HFFc6 (cell line): Measurements from ENCODE around the gene SLC38A9. TPM values are rescaled to one million over a fixed set of nuclear protein-coding genes. Genes with fewer than 3 reads are reported as not detected.
A peak's percentile ranks its signal among the peaks of the same experiment; 100 is the strongest.

Experiments used
- DNase-seq: peaks from one replicate; pipeline ENCODE4 v3.0.0-alpha.2; 2018
- H3K27ac Mint-ChIP-seq: 2 replicates; pipeline ENCODE4 v1.8.0; 2020; ENCODE audit warnings: mild to moderate bottlenecking, mixed read lengths
- H3K27me3 Mint-ChIP-seq: 2 replicates; pipeline ENCODE4 v1.8.0; 2021; ENCODE audit warnings: mild to moderate bottlenecking, moderate library complexity, mixed read lengths; ENCODE audit not compliant: insufficient read depth
- H3K36me3 Mint-ChIP-seq: 2 replicates; pipeline ENCODE4 v1.8.0; 2021; ENCODE audit warnings: low read depth, mixed read lengths
- H3K4me1 Mint-ChIP-seq: 2 replicates; pipeline ENCODE4 v1.8.0; 2020; ENCODE audit warnings: low read depth, mixed read lengths
- H3K4me3 Mint-ChIP-seq: 2 replicates; pipeline ENCODE4 v1.8.0; 2020; ENCODE audit warnings: mild to moderate bottlenecking, moderate library complexity, mixed read lengths
- H3K9me3 Mint-ChIP-seq: 2 replicates; pipeline ENCODE4 v1.8.0; 2020; ENCODE audit warnings: mild to moderate bottlenecking, mixed read lengths
- CTCF ChIP-seq: fragments of 200-600 bp; sonication (generic); IDR thresholded peaks from 2 replicates; pipeline ENCODE4 v1.5.0; 2021; ENCODE audit warnings: antibody characterized with exemption, mild to moderate bottlenecking
- total RNA-seq, 6 experiments: library from RNA; stranded (reverse); fragmentation: NEBNext Ultra II Directional; extraction: Animal tissue kit (Norgen Biotek cat#: 25700); gene quantifications; 2 replicates in 1 of 6; 3 replicates in 5 of 6; pipeline ENCODE4 v1.2.3, GENCODE V29; 2021

SLC38A9 gene
- total RNA-seq, 6 experiments from 2014 or later, result 12.2 to 16.5 (median 13.2) TPM

- no peak for DNase-seq
- H3K4me1 Mint-ChIP-seq, result peaks cover 87% of the 10 kb centered on the region
- no peak for TF ChIP-seq CTCF
- H3K27me3 Mint-ChIP-seq, result no peaks in the 10 kb centered on the region
- peak overlapping the region; percentile 75 for H3K4me3 Mint-ChIP-seq
- H3K36me3 Mint-ChIP-seq, result no peaks in the 10 kb centered on the region
- H3K27ac Mint-ChIP-seq, result peak overlapping the region; percentile 98
- H3K9me3 Mint-ChIP-seq, result no peaks in the 10 kb centered on the region
Observed at GRCh38 chr5:55601628-55602027, 110.5 kb downstream of the SLC38A9 start.

GRCh38 chr5:55601204-55601618 lies 110.9 kb downstream of the SLC38A9 start:
- Mint-ChIP-seq H3K9me3 (no peaks in the 10 kb centered on the region), H3K4me1 (peaks cover 83% of the 10 kb centered on the region), H3K27ac (peak overlapping the region; percentile 98), H3K27me3 (no peaks in the 10 kb centered on the region), H3K36me3 (no peaks in the 10 kb centered on the region), H3K4me3 (peak overlapping the region; percentile 75)
- no peak for TF ChIP-seq CTCF
- peak; percentile 93 for DNase-seq

- Mint-ChIP-seq H3K4me3 (peak overlapping the region; percentile 75), H3K27me3 (no peaks in the 10 kb centered on the region), H3K9me3 (no peaks in the 10 kb centered on the region), H3K4me1 (peaks cover 81% of the 10 kb centered on the region), H3K36me3 (no peaks in the 10 kb centered on the region), H3K27ac (peak overlapping the region; percentile 98)
- peak; percentile 82 for DNase-seq
- no peak for TF ChIP-seq CTCF
Observed at GRCh38 chr5:55600497-55601203, 111.5 kb downstream of the SLC38A9 start.

GRCh38 chr5:55600086-55600485 lies 112.0 kb downstream of the SLC38A9 start:
- no peak for TF ChIP-seq CTCF
- Mint-ChIP-seq H3K27me3 (no peaks in the 10 kb centered on the region), H3K36me3 (no peaks in the 10 kb centered on the region), H3K4me1 (peaks cover 80% of the 10 kb centered on the region), H3K27ac (peak overlapping the region; percentile 98), H3K4me3 (peak overlapping the region; percentile 75), H3K9me3 (no peaks in the 10 kb centered on the region)
- DNase-seq, result no peak

DNA sequence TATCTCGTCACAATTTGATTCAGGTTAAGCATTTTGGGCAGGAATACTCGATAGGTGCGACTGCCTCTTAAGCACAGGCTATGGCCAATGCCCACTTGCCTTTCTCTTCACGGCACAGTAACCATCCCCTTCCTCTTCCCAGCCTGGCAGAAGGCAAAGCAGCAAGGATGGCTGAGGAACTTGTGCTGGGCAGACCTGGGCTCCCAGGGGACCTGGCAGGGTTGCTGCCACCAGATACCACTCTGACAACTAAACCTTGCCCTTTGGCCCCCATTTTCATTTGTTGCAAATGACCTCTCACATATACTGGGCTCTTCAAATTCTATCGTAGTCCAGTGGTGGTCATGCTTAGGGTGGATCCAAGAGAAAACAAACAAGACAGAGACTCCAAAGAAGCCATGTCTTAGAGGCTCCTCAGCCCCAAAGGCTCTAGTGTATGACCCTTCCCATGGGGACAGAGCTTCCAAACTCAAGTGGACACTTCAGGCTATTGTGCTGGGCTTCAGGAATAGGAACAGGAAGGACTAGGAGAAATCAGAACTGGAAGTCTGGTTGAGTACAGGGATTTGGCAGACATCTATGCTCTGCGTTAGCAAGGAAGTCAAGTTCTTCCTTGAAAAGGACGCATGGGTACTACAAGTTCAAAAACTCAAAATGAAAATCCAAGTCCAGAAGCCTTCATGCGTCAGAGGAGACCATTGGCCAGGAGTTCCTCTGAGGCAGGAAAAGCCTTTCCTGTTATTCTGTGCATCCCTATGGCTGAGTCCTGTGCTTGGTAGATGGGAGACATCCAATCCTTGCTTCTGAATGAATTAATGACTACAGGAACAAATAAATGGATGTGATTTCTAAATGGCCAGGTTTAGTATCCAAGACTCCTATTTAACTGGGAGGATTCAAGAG lies 112.7 kb downstream of the SLC38A9 start:
- H3K36me3 Mint-ChIP-seq, result no peaks in the 10 kb centered on the region
- peak overlapping the region; percentile 98 for H3K27ac Mint-ChIP-seq

More for the DNA sequence above, 112.7 kb downstream of the SLC38A9 start:
- no peak for DNase-seq
- Mint-ChIP-seq H3K4me3 (peak overlapping the region; percentile 75; the same call in 1 of the 2 replicates), H3K27me3 (no peaks in the 10 kb centered on the region), H3K9me3 (no peaks in the 10 kb centered on the region), H3K4me1 (peaks cover 73% of the 10 kb centered on the region)
- TF ChIP-seq CTCF, result no peak
